GM12892 (cell line): ENCODE data around the gene EMID1.

Experiments
- POLR2A ChIP-seq: IDR thresholded peaks from 2 replicates; pipeline ENCODE4 v1.6.1; 2011; ENCODE audit warnings: low read depth, low read length, control low read depth
- POLR2AphosphoS5 ChIP-seq: IDR thresholded peaks from 2 replicates; pipeline ENCODE4 v1.6.1; 2011; ENCODE audit warnings: low read depth, low read length, control low read depth
- TAF1 ChIP-seq: IDR thresholded peaks from 2 replicates; pipeline ENCODE4 v1.6.1; 2011; ENCODE audit warnings: low read depth, mild to moderate bottlenecking, control low read depth, low read length, borderline replicate concordance

DNA sequence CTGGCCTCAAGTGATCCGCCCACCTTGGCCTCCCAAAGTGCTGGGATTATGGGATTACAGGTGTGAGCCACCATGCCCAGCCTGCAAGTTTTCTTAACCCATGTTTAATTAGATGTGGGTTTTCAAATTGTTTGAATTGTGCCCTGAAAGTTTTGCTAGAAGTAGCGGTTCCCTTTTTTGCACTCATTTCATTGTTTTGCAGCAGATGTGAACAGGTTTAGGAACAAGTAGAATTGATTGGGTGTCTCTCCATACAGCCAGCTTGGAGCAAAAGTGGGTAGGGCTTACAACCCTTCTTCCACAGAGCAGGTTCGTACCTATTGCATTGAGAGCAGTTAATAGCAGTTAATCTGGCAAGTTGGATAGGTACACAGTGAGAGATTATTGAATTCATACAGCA is 78.5 kb downstream of the EMID1 start:
- no peak for TF ChIP-seq POLR2A
- 0 out of 2 replicates have a peak, but pooled peaks have one; percentile 44 for TF ChIP-seq POLR2AphosphoS5
- TF ChIP-seq TAF1: no peak
